HEK293T (cell line): Measurements from ENCODE around the gene HRC.

Experiments
- BHLHE40 ChIP-seq: fragments of 450-650 bp; IDR thresholded peaks from 2 replicates; pipeline ENCODE4 v1.6.1; 2016; ENCODE audit warnings: mild to moderate bottlenecking, moderate library complexity, borderline replicate concordance
- ELF4 ChIP-seq: fragments of 450-650 bp; IDR thresholded peaks from 2 replicates; pipeline ENCODE4 v1.6.1; 2017; ENCODE audit warnings: antibody characterized with exemption
- FOXM1 ChIP-seq: fragments of 450-650 bp; IDR thresholded peaks from 2 replicates; pipeline ENCODE4 v1.6.1; 2017; ENCODE audit warnings: mild to moderate bottlenecking, borderline replicate concordance
- HDGF ChIP-seq: fragments of 450-650 bp; IDR thresholded peaks from 2 replicates; pipeline ENCODE4 v1.6.1; 2017; ENCODE audit warnings: antibody characterized with exemption, borderline replicate concordance
- L3MBTL2 ChIP-seq: fragments of 450-650 bp; conservative IDR thresholded peaks from 2 replicates; pipeline ENCODE4 v1.6.1; 2016; ENCODE audit warnings: mild to moderate bottlenecking
- NFRKB ChIP-seq: fragments of 450-650 bp; IDR thresholded peaks from 2 replicates; pipeline ENCODE4 v1.6.1; 2016; ENCODE audit warnings: mild to moderate bottlenecking, moderate library complexity
- PKNOX1 ChIP-seq: fragments of 450-650 bp; IDR thresholded peaks from 2 replicates; pipeline ENCODE4 v1.6.1; 2016
- ZNF384 ChIP-seq: fragments of 450-650 bp; IDR thresholded peaks from 2 replicates; pipeline ENCODE4 v1.6.1; 2016

GRCh38 chr19:49165865-49166301 is 10.7 kb upstream of the HRC start:
- no peak for TF ChIP-seq L3MBTL2
- no peak for TF ChIP-seq HDGF
- no peak for TF ChIP-seq FOXM1
- no peak for TF ChIP-seq BHLHE40
- no peak for TF ChIP-seq PKNOX1
- TF ChIP-seq ZNF384 = no peak
- TF ChIP-seq NFRKB = no peak
- no peak for TF ChIP-seq ELF4
